Smooth muscle cell (in vitro differentiated cells): ENCODE results near the gene RIMOC1. TPM values are rescaled to one million over a fixed set of nuclear protein-coding genes. Genes with fewer than 3 reads are reported as not detected.

Source experiments
- DNase-seq: peaks from one replicate; lab custom pipeline; 2025; ENCODE audit not compliant: unreplicated experiment; lab: John Stamatoyannopoulos, UW
- H2AFZ ChIP-seq: fragments of 200-600 bp; sonication (generic); 2 replicates; pipeline ENCODE4 v1.6.0; 2016; ENCODE audit warnings: antibody characterized with exemption, low read depth, mild to moderate bottlenecking
- H3F3A ChIP-seq: fragments of 200-600 bp; sonication (generic); 2 replicates; pipeline ENCODE4 v1.6.0; 2017; ENCODE audit warnings: antibody characterized with exemption, low read depth
- H3K27ac ChIP-seq: fragments of 200-600 bp; sonication (generic); 2 replicates; pipeline ENCODE4 v1.5.1; 2016; ENCODE audit warnings: low read depth, mild to moderate bottlenecking
- H3K27me3 ChIP-seq: fragments of 200-600 bp; sonication (generic); 2 replicates; pipeline ENCODE4 v1.6.1; 2016; ENCODE audit warnings: low read depth, mild to moderate bottlenecking
- H3K36me3 ChIP-seq: fragments of 200-600 bp; sonication (generic); 2 replicates; pipeline ENCODE4 v1.5.1; 2016; ENCODE audit warnings: low read depth
- H3K4me1 ChIP-seq: fragments of 200-600 bp; sonication (generic); 2 replicates; pipeline ENCODE4 v1.5.1; 2016; ENCODE audit warnings: low read depth
- H3K4me2 ChIP-seq: fragments of 200-600 bp; sonication (generic); 2 replicates; pipeline ENCODE4 v1.6.0; 2016; ENCODE audit warnings: mild to moderate bottlenecking
- H3K4me3 ChIP-seq: fragments of 200-600 bp; sonication (generic); 2 replicates; pipeline ENCODE4 v1.5.1; 2016; ENCODE audit warnings: mild to moderate bottlenecking
- H3K79me2 ChIP-seq: fragments of 200-600 bp; sonication (generic); 2 replicates; pipeline ENCODE4 v1.6.0; 2016; ENCODE audit warnings: low read depth, mild to moderate bottlenecking
- H3K9ac ChIP-seq: fragments of 200-600 bp; sonication (generic); 2 replicates; pipeline ENCODE4 v1.6.0; 2016; ENCODE audit warnings: low read depth
- H3K9me3 ChIP-seq: fragments of 200-600 bp; sonication (generic); replicated peaks from 2 replicates; pipeline ENCODE4 v1.5.1; 2016; ENCODE audit warnings: low read depth
- H4K20me1 ChIP-seq: fragments of 200-600 bp; sonication (generic); 2 replicates; pipeline ENCODE4 v1.6.0; 2016; ENCODE audit warnings: low read depth
- CTCF ChIP-seq: fragments of 200-600 bp; sonication (generic); IDR thresholded peaks from 2 replicates; pipeline ENCODE4 v1.5.1; 2017; ENCODE audit warnings: borderline replicate concordance, mild to moderate bottlenecking, antibody characterized with exemption; ENCODE audit not compliant: insufficient read depth, poor library complexity, severe bottlenecking
- WGBS: methylation state at CpG from one replicate; pipeline ENCODE4 v1.1.7; 2016; ENCODE audit warnings: low lambda C conversion rate; 5-methylcytosine and 5-hydroxymethylcytosine counted together
- polyA plus RNA-seq: library from polyadenylated mRNA; unstranded; fragments of >200 nt; fragmentation: Nextera tagmentation; extraction: Ambion mirVana; gene quantifications from 2 replicates; pipeline ENCODE4 v1.2.1, GENCODE V29; 2016
- total RNA-seq: library from RNA; depleted of rRNA; stranded (reverse); fragments of >200 nt; gene quantifications from 2 replicates; pipeline ENCODE4 v1.2.3, GENCODE V29; 2014

The RIMOC1 gene
- total and polyA plus RNA-seq, 2 experiments from 2014 or later = 9.6 to 36.9 TPM

- no peaks in the 10 kb centered on the region for H3K79me2 ChIP-seq
- H3K27me3 ChIP-seq = no peaks in the 10 kb centered on the region
- no peaks in the 10 kb centered on the region for H3K9me3 ChIP-seq
- no peak overlapping the region for H3K9ac ChIP-seq
- no peaks in the 10 kb centered on the region for H3K36me3 ChIP-seq
- 95% methylated on average over 4 of the region's 4 CpGs for WGBS
- no peak overlapping the region for H2AFZ ChIP-seq
- H3F3A ChIP-seq = no peaks in the 10 kb centered on the region
- no peaks in the 10 kb centered on the region for H4K20me1 ChIP-seq
- no peak overlapping the region for H3K27ac ChIP-seq
- H3K4me3 ChIP-seq = no peak overlapping the region
- H3K4me1 ChIP-seq = no peaks in the 10 kb centered on the region
- no peak overlapping the region for H3K4me2 ChIP-seq
- no peak for TF ChIP-seq CTCF
- DNase-seq = no peak
Measured at GRCh38 chr5:41927604-41928003, 23.5 kb downstream of the RIMOC1 start.

- no peak overlapping the region for H3K4me3 ChIP-seq
- DNase-seq = no peak
Measured at GRCh38 chr5:41929035-41929434, 24.9 kb downstream of the RIMOC1 start.

DNA sequence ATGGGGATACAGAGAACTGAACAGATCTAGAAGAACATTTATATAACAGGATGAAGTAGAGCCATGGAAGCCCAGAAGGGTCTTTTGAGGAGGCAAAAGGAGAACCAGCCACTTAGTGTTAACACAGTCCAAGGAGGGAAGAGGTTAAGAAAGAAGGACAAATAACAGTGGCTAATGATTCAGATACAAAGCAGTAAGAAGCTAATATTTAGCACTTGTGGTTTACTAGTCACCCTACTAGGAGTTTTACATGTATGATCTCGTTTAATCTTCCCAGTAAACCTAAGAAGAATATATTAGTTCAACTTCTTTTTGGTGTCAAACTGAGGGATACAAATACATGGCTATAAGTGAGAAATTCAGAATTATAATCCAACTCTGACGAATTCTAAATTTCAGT, 28.6 kb downstream of the RIMOC1 start:
- no peak overlapping the region for H3K4me2 ChIP-seq
- no peaks in the 10 kb centered on the region for H3K27me3 ChIP-seq
- H3K4me1 ChIP-seq = no peaks in the 10 kb centered on the region
- no peaks in the 10 kb centered on the region for H4K20me1 ChIP-seq
- H3K79me2 ChIP-seq = no peaks in the 10 kb centered on the region
- no peaks in the 10 kb centered on the region for H3K9me3 ChIP-seq
- no peak overlapping the region for H2AFZ ChIP-seq
- no peak overlapping the region for H3K27ac ChIP-seq
- 85% methylated on average over 2 of the region's 2 CpGs for WGBS
- H3K9ac ChIP-seq = no peak overlapping the region
- TF ChIP-seq CTCF = no peak
- no peak for DNase-seq
- H3K36me3 ChIP-seq = peaks cover 8% of the 10 kb centered on the region
- no peaks in the 10 kb centered on the region for H3F3A ChIP-seq
- H3K4me3 ChIP-seq = no peak overlapping the region

More at GRCh38 chr5:41929035-41929434, 24.9 kb downstream of the RIMOC1 start:
- Histone ChIP-seq H3K36me3 (peaks cover 5% of the 10 kb centered on the region), H3F3A (no peaks in the 10 kb centered on the region), H3K4me2 (no peak overlapping the region), H3K79me2 (no peaks in the 10 kb centered on the region), H3K9me3 (no peaks in the 10 kb centered on the region), H3K27me3 (no peaks in the 10 kb centered on the region), H2AFZ (no peak overlapping the region), H3K4me1 (no peaks in the 10 kb centered on the region), H3K27ac (no peak overlapping the region), H4K20me1 (no peaks in the 10 kb centered on the region), H3K9ac (no peak overlapping the region)
- no peak for TF ChIP-seq CTCF

- DNase-seq = no peak
- no peaks in the 10 kb centered on the region for H3K79me2 ChIP-seq
- H3K27ac ChIP-seq = no peak overlapping the region
- H3K9me3 ChIP-seq = no peaks in the 10 kb centered on the region
- peaks cover 8% of the 10 kb centered on the region for H3K36me3 ChIP-seq
- TF ChIP-seq CTCF = no peak
- no peaks in the 10 kb centered on the region for H3F3A ChIP-seq
- no peaks in the 10 kb centered on the region for H3K4me1 ChIP-seq
- H4K20me1 ChIP-seq = no peaks in the 10 kb centered on the region
- H3K4me3 ChIP-seq = no peak overlapping the region
- no peak overlapping the region for H3K9ac ChIP-seq
- no peaks in the 10 kb centered on the region for H3K27me3 ChIP-seq
- no peak overlapping the region for H3K4me2 ChIP-seq
- H2AFZ ChIP-seq = no peak overlapping the region
Measured at GRCh38 chr5:41935544-41935943, 31.4 kb downstream of the RIMOC1 start.
